ENCODE results near the gene FKBP15.
A peak's percentile ranks its signal among the peaks of the same experiment; 100 is the strongest.
"Not testable (repeated sequence)": the region's sequence is repeated elsewhere in the genome, so short reads cannot be mapped to it uniquely, and the experiment has no call there.

Gene FKBP15, protein sequence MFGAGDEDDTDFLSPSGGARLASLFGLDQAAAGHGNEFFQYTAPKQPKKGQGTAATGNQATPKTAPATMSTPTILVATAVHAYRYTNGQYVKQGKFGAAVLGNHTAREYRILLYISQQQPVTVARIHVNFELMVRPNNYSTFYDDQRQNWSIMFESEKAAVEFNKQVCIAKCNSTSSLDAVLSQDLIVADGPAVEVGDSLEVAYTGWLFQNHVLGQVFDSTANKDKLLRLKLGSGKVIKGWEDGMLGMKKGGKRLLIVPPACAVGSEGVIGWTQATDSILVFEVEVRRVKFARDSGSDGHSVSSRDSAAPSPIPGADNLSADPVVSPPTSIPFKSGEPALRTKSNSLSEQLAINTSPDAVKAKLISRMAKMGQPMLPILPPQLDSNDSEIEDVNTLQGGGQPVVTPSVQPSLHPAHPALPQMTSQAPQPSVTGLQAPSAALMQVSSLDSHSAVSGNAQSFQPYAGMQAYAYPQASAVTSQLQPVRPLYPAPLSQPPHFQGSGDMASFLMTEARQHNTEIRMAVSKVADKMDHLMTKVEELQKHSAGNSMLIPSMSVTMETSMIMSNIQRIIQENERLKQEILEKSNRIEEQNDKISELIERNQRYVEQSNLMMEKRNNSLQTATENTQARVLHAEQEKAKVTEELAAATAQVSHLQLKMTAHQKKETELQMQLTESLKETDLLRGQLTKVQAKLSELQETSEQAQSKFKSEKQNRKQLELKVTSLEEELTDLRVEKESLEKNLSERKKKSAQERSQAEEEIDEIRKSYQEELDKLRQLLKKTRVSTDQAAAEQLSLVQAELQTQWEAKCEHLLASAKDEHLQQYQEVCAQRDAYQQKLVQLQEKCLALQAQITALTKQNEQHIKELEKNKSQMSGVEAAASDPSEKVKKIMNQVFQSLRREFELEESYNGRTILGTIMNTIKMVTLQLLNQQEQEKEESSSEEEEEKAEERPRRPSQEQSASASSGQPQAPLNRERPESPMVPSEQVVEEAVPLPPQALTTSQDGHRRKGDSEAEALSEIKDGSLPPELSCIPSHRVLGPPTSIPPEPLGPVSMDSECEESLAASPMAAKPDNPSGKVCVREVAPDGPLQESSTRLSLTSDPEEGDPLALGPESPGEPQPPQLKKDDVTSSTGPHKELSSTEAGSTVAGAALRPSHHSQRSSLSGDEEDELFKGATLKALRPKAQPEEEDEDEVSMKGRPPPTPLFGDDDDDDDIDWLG

DNA sequence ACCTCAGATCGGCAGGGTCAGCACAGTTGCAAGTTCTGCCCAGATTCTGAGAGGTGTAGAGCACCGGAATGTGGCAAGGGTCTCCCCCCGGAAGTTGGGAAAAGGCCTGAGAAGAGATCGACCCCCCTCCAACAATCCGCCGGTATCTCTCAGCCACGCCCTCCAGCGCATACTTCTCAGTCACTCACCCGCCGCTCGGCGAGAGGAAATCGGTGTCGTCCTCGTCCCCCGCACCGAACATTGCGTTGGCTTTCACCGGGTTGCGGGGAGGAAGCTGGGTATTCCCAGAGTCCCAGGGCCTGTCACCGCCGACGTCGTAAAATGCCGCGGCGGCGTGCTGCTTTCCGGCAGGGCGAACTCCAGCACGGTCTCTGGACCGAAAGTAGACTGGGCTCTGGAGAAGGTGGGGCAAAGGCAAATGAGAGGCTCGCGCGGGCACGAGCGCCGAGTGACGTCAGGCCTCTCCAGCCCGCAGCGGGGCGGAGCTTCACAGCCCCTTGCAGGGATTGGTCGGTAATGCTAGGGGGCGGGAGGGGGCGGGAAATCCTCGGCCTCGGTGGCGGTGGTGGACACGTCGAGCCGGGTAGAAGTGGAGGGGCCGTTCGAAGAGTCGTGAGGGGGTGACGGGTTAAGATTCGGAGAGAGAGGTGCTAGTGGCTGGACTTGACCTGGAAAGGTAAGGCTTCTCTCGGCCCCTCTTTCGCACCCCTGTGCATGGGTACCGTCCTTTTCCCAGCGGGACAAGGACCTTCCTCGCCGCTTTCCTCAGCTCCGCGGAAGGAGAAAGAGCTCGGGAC lies at the start of gene FKBP15, which contains the start of gene SLC31A1:
TSS of gene FKBP15 (minus strand) at position 275 of the 797 bp plus-strand sequence. CDS start at position 241, 34 bp downstream.
TSS of gene SLC31A1 (plus strand) at position 542 of the 797 bp plus-strand sequence. CDS start 34,605 bp downstream, outside the sequence.
- peak; percentile 92 to 96 for DNase-seq (ENCODE audit: low read depth in 2 of 2)

DNA sequence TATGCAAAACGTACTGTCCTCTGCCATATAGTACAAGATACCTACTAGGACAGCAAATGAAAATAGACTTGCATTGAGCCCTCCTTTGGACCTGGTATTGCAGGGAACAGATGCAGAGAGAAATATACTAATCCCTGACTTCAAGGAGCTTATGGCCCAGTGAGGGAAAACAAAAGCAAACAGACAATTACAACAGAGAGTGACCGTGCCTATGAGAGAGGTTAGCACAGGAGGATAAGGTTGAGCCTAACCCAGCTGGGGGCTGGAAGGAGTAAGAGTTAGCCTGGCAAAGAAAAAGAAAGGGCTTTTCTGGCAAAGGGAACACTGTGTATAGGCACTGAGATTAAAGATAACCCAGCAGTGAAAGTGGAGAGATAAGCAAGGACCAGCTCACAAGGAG lies 48.8 kb upstream of the FKBP15 start:
- no peak for DNase-seq (ENCODE audit: low read depth in 2 of 2)

DNA sequence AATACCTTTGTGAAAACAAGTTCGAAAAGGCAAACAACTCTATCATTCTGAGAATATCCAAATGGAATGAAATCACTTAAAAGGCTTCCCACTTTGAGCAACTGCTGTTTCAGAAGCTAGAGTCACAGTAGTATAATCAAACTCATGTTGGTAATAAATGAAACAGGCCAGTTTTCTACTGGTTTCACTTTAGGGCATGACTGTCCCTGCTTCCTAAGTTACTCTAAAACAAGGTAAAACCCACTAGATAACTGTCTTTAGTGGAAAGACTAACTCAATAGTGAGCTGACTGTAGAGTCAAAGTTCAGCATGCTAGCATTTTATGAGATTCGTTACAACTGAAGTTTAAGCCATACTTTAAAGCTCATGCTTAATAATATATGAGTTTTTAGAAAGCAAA lies 48.3 kb upstream of the FKBP15 start:
- no peak for DNase-seq (ENCODE audit: low read depth in 2 of 2)

DNA sequence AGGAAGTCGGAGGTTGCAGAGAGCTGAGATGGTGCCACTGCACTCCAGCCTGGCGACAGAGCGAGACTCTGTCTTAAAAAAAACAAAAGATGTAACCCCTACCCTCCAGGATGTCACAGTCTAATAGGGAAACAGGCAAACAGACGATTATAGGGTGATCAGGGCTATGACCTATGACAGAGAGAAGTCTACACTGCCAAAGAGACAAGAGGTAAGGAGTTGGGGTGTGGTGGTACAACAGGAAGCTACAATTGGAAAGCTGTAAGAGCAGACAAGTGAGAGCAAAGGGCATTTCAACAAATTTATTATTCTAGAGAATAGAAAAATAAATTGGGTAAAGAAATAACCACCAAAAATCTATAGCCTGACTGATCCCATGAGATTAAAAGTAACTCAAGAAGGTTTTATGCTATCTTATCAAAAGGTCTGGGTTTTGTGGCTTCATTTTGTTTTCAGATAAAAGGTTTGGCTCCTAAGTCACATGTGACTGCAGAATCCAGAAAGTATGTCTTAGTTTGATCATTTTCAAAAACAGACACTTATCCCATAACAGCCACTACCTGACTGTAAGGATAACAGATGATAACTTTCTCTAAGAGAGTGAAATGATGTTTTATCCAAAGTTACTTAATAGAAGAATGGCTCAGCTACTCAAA lies 47.0 kb upstream of the FKBP15 start:
- no peak for DNase-seq (ENCODE audit: low read depth in 2 of 2)

DNA sequence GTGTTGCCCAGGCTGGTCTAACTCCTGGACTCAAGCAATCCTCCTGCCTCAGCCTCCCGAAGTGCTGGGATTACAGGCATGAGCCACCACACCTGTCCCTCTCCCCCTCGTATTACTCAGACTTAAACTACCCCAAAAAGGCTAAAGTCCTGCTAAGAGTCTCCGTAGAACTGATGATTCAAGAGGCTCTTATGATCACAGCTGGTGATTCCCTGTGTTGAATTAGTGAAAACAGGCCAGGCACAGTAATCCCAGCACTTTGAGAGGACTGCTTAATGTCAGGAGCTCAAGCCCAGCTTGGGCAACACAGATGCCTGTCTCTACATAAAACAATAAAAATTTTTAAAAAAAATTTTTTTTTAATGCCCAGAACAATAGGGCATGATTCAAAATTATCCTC lies 45.1 kb upstream of the FKBP15 start:
- no peak for DNase-seq (ENCODE audit: low read depth in 2 of 2)

DNA sequence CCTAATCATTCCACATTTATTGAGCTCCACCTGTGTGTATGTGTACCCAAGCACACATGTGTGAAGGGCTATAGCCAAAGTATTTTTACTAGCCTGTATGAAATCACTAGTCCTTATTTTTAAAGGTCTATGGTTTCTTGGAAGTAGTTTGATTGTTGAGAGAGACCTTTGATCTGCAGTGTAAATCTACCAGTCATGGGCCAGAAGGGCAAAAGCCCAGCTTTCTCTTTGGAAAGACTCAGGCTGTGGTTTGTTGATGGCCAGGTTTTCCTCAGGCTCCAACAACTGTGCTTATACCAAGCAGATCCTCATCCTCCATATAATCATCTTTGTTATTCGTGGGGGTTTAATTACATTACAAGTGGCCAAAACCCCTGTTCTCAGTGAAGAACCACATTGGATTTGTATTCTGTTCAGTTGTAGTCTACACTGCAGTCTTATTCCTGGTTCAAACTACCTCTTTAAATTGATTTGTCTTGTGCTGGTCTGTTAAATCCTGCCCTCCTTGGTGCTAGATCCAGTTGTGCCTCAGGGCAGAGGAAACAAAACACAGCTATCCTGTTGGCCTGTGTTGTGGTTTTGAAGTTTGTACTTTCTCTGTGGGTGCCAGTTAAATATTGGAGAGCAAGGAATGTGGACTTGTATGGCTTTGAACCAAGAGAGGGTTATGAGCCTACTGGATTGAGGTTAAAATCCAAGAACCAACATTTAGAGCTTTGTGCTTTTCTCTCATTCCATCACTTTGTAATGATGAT lies 41.0 kb upstream of the FKBP15 start:
- DNase-seq (ENCODE audit: low read depth in 2 of 2), result no peak

DNA sequence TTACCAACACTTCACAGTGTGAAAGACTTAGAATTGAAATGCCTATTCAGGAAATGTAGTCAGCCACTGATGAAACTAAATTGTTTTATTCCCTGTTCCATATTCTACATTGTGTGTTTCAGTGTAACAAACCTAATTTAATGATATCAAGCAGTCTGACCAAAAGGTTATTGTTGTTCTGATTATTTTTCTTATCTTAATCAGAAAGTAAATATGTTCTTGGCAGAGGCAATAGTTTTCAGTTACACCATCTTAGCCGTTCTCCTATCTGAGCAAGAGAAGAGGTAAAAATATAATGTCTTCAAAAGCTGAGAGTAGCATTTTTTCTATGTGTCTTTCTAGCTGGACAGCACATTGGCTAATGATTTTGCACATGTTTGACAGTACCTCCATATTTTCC lies 37.2 kb upstream of the FKBP15 start:
- no peak for DNase-seq (ENCODE audit: low read depth in 2 of 2)

DNA sequence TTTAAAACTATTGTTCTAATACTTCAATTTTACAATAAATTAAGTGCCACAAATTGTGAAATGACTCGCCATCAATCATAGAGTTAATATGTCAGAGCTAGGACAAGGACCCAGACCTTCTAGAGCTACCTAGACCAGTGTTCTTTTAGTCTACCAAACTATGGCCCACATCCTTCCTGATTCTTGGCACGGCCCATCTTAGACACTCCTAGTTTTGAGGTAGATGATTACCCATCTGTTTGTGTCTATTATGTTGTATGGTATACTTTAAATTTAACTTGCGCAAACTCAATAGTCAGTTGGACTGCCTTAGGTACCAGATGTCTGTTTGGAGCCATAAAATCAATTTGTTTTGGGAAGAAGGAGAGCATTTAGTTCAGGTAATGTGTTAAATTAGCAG lies 36.8 kb upstream of the FKBP15 start:
- DNase-seq (ENCODE audit: low read depth in 2 of 2), result no peak

DNA sequence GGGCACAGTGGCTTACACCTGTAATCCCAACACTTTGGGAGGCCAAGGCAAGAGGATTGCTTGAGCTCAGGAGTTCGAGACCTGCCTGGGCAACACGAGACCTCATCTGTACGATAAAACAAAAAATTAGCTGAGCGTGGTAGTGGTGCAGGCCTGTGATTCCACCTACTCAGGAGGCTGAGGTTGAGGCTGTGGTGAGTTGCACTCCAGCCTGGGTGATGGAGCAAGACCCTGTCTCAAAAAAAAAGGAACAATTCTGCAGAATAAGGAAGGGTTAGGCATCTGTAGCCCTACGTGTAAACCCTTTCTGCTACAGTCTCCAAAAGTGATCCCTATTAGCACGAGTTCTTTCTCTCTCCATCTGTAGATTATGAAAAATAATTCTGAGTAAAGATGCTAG lies 34.4 kb upstream of the FKBP15 start:
- DNase-seq (ENCODE audit: low read depth in 2 of 2), result no peak

DNA sequence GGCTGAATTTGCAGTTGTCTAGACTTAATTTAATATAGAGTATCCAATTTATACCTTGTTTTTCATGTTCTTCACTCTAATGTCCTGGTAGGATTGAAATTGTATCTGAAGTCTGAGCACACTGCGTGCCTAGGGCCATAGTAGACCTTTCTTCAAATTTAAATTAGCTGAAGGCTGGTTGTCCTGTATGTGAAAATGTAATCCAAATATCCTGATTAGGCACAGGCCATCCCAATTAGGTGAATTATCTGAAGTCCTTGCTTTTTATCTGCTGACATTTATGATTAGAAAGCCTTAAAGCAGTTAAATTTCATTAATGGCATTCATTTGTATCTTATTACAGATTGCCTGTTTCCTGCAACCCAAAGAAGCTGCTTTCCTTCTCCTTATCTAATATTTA lies 33.9 kb upstream of the FKBP15 start:
- no peak for DNase-seq (ENCODE audit: low read depth in 2 of 2)

DNA sequence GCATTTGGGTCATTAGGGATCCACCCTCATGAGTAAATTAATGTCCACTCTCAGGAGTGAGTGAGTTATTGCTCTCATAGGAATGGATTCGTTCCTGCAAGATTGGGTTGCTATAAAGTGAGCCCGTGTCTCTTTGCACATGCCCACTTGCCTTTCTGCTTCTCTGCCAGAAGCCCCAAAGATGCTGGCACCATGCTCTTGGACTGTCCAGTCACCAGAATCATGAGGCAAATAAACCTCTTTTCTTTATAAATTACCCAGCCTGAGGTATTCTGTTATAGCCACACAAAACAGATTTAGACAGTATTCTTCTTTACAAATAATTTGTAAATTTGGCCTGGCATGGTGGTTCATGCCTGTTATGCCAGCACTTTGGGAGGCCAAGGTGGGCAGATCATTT lies 29.7 kb upstream of the FKBP15 start:
- DNase-seq (ENCODE audit: low read depth in 2 of 2), result no peak

DNA sequence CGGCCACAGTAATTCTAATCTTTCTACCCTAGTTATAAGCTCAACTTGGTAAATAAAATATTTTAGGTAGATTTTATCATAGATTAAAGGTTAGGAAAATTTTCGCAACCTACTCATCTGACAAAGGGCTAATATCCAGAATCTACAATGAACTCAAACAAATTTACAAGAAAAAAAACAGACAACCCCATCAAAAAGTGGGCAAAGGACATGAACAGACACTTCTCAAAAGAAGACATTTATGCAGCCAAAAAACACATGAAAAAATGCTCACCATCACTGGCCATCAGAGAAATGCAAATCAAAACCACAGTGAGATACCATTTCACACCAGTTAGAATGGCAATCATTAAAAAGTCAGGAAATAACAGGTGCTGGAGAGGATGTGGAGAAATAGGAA lies 28.6 kb upstream of the FKBP15 start:
- not testable (repeated sequence) for DNase-seq (ENCODE audit: low read depth in 2 of 2)

DNA sequence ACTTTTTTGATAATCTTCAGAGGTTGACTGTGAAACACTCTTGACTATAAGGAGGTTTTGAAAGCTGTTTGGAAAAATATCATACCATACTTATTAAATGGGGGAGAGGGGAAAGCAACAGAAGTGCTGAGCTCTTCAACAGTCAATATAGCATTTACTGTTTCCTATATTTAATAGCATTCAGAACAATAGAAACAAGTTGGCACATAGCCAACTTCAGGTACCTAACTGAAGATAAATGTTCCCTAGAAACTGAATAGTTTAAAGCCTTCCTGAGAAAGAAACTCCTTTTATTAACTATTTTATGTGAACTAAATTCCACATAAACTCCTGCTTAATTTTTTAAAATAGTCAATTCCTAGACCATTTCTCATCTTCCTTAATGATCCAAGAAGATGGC lies 26.6 kb upstream of the FKBP15 start:
- no peak for DNase-seq (ENCODE audit: low read depth in 2 of 2)

DNA sequence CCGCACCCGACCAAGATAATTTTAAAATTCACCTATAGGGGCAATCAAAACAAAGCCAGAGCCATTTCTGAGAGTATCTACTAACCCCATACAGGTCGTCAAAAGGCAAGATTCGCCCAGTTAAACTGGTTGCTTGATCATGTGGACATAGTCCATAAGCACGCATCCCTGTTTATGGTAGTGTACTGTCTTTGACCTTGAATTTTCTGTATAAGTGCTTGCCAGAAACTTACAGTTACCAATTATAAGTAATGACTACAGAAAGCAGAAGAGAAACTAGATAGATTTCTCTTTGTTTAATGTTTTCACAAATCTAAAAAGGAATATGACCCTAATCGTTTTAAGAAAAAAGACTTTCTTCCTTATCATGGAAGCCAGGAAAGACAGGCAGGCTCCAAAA lies 25.9 kb upstream of the FKBP15 start:
- DNase-seq (ENCODE audit: low read depth in 2 of 2), result no peak

DNA sequence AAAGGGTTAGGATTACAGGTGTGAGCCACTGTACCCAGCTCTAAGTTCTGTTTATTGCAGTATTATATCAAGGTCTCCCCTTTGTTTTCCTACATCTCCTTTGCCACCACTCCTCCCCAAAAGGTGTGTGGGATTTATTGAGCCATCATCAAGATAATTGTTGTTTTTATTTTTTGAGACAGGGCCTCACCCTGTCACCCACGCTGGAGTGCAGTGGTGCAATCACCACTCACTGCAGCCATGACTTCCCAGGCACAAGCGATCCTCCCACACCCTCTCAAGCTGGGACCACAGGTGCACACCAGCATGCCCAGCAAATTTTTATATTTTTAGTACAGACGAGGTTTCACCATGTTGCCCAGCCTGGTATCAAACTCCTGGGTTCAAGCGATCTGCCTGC lies 24.8 kb upstream of the FKBP15 start:
- DNase-seq (ENCODE audit: low read depth in 2 of 2), result no peak

DNA sequence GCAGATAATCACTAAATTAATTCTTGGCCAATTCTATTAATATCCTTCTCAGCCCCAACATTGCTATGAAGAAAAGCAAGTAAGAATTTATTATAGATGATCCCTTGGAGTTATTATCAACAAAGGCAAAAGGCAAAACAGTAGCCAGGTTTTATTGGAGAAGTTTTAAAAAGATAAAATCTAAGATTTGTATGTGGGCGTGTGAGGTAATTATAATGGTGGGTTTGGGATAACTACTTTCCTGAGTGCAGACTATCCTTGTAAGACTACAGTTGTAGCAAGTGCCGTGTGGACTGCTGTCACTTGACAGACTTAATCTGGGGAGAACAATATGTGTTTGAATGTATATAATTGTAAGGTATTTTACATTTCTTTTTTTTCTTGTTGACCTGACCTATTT lies 23.5 kb upstream of the FKBP15 start:
- no peak for DNase-seq (ENCODE audit: low read depth in 2 of 2)

DNA sequence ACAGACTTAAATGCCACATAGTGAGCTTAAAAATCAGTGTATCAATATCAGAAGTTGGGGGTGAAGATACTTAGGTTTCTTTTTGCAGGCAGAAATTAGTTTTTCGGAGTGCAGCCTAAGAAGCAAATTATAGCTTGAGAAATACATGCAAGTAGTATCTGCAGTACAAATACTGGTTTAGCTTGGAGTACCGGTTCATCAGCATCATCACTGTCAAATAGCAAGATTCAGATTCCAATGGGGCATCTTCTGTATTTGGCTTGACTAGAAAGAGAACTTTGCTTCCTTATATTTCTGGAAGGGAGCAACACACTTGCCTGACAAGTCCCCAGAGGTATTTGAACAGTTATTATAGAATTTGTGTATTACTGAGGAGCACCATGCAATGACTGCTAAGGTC lies 20.1 kb upstream of the FKBP15 start:
- no peak for DNase-seq (ENCODE audit: low read depth in 2 of 2)

DNA sequence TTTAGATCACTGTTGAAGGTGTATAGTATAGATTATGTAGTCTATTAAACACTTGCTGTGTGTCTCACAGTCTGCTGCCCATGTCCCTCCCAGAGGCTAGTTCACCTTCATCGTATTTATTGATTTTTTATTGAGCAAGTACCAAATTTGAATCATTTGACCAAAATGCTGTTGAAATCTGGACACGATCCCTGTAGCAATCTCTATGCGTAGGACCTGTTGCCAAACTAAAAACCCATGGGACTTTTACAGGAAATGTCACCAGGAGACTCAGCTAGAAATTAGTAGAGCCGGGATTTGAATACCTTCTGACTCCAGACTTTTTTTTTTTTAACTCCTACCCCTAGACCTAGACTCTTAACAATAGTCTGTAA lies 17.8 kb upstream of the FKBP15 start:
- no peak for DNase-seq (ENCODE audit: low read depth in 2 of 2)

DNA sequence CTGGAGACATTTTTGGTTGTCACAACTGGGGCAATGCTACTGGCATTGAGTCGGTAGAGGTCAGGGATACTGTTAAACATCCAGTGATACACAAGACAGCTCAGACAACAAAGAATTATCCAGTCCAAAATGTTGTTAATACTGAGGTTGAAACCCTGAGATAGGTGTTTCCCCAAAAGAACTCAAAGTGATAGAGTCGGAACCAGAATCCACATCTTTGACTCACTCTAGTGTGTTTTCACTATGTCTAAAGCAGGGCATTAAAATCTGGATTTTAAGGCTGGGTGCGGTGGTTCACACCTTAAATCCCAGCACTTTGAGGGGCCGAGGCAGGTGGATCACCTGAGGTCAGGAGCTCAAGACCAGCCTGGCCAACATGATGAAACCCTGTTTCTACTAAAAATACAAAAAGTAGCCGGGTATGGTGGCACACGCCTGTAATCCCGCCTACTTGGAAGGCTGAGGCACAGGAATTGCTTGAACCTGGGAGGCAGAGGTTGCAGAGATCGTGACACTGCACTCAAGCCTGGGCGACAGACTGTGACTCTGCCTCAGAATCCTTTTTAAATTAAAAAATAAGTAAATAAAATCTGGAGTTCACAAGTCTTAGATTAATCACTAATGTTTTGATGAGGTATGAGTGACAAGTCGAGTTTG lies 17.3 kb upstream of the FKBP15 start:
- DNase-seq (ENCODE audit: low read depth in 2 of 2), result no peak

DNA sequence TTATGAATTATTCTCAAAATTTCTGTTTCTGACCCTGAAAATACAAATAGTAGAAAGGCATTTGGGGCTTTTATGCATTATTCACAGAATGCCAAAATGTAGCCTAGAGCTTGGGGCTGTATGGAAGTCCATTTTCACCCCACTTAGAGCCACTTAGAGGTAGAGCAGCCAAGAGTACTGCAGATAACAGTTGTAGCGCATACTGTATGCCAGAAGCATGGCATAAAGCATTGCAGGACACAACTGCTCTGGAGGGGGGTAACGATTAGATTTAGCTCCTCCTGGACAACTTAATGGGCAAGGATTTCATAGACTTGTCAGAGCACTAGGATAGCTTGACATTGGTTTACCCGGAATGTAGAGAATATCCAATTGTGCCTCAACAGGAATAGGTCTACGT lies 15.9 kb upstream of the FKBP15 start:
- no peak for DNase-seq (ENCODE audit: low read depth in 2 of 2)

Data from stimulated activated CD8-positive, alpha-beta memory T cell treated with anti-CD3 and anti-CD28 coated beads, Interleukin-2, amount 100 ng/mL, for 1 hour (primary cell).